ENCODE data around the gene CLVS2. TPM values are rescaled to one million over a fixed set of nuclear protein-coding genes. Genes with fewer than 3 reads are reported as not detected.

The CLVS2 gene
- total RNA-seq, 1 donor from 2014 or later = not detected

DNA sequence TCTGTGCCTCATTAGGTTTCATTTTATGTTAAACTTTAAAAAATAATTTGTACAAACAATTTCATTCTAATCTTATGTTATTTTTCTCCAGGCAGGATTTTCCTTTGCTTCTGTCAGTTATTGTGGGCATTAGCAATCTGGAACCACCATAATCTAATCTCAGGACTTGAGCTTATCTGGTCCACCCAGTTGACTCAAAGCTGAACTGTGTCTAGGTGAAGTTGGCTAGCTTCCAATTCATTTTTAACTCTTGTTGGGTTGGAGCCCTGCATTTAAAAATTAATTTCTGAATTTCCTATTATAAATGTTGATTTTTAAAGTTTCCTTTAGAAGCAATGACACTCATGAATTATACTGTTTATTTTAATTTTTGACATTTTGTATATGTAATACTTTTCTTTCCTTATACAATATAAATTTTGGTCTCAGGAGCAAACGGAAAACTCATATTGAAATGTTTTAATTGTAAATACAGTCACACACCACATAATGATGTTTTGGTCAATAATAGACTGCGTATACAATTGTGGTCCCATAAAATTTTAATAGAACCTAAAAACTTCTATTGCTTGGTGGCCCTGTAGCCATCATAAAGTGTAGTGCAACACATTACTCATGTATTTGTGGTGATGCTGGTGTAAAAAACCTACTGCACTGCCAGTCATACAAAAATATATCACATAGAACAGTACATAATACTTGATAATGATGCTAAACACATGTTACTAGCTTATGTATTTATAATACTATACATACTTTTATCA lies 121.3 kb downstream of the CLVS2 start:
- Mint-ChIP-seq H3K4me3 (ENCODE audit: unreplicated experiment) (no peak overlapping the region), H3K27me3 (ENCODE audit: low read depth) (peaks cover 10% of the 10 kb centered on the region), H3K27ac (ENCODE audit: unreplicated experiment) (no peak overlapping the region), H3K9me3 (ENCODE audit: low read depth) (no peaks in the 10 kb centered on the region), H3K4me1 (ENCODE audit: low read depth) (no peaks in the 10 kb centered on the region), H3K36me3 (ENCODE audit: low read depth) (no peaks in the 10 kb centered on the region)
- TF ChIP-seq, protein P1, sequence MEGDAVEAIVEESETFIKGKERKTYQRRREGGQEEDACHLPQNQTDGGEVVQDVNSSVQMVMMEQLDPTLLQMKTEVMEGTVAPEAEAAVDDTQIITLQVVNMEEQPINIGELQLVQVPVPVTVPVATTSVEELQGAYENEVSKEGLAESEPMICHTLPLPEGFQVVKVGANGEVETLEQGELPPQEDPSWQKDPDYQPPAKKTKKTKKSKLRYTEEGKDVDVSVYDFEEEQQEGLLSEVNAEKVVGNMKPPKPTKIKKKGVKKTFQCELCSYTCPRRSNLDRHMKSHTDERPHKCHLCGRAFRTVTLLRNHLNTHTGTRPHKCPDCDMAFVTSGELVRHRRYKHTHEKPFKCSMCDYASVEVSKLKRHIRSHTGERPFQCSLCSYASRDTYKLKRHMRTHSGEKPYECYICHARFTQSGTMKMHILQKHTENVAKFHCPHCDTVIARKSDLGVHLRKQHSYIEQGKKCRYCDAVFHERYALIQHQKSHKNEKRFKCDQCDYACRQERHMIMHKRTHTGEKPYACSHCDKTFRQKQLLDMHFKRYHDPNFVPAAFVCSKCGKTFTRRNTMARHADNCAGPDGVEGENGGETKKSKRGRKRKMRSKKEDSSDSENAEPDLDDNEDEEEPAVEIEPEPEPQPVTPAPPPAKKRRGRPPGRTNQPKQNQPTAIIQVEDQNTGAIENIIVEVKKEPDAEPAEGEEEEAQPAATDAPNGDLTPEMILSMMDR (IDR thresholded peaks at IDR 0.05) = no peak
- DNase-seq (ENCODE audit: low spot score) = no peak

DNA sequence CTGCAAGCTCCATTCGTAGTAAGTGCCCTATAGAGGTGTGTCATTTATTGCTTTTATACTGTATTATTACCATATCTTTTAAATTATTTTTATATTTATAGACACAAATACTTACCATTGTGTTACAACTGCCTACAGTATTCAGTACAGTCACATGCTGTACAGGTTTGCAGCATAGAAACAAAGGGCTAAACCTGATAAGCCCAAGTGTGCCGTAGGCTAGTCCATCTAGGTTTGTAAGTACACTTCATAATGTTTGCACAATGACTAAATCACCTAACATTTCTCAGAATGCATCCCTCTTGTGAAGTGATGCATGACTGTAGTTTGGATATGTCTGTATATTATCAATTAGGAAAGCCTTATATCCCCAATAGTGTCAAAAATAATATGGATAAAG lies 122.8 kb downstream of the CLVS2 start:
- H3K4me1 Mint-ChIP-seq (ENCODE audit: low read depth) = no peaks in the 10 kb centered on the region
- TF ChIP-seq, protein P1 (IDR thresholded peaks at IDR 0.05) = no peak
- no peak overlapping the region for H3K4me3 Mint-ChIP-seq (ENCODE audit: unreplicated experiment)
- DNase-seq (ENCODE audit: low spot score) = no peak
- no peak overlapping the region for H3K27ac Mint-ChIP-seq (ENCODE audit: unreplicated experiment)
- peaks cover 13% of the 10 kb centered on the region for H3K27me3 Mint-ChIP-seq (ENCODE audit: low read depth)
- no peaks in the 10 kb centered on the region for H3K36me3 Mint-ChIP-seq (ENCODE audit: low read depth)
- H3K9me3 Mint-ChIP-seq (ENCODE audit: low read depth) = peaks cover 2% of the 10 kb centered on the region

Other genes with a start within 250 kb of the CLVS2 start
- not detected in 3 replicates for gene FABP7, start 216.5 kb upstream of the CLVS2 start, total RNA-seq
- 8.2 to 9.1 TPM (median 8.7 TPM) in 3 replicates for gene SMPDL3A, start 207.0 kb upstream of the CLVS2 start, total RNA-seq